ENCODE data around the gene C3orf38.
"Not testable (repeated sequence)": the region's sequence is repeated elsewhere in the genome, so short reads cannot be mapped to it uniquely, and the experiment has no call there.

C3orf38 gene

GRCh38 chr3:88149509-88150362 lies at the start of gene C3orf38:
TSS of gene C3orf38 (plus strand) at chr3:88149959. CDS start at chr3:88150053, 94 bp downstream.
- Histone ChIP-seq H3K4me1 (peaks cover 4% of the 10 kb centered on the region), H3K9me3 (no peaks in the 10 kb centered on the region), H3K4me3 (peak within 1 kb of the TSS; percentile 79), H3K27me3 (ENCODE audit: low read depth) (no peaks in the 10 kb centered on the region), H3K36me3 (replicated peaks) (peaks cover 11% of the 10 kb centered on the region)
- DNase-seq (ENCODE audit: low spot score in 2 of 2), result peak; percentile 87 to 91
- in situ Hi-C loops (cut with MboI; ENCODE audit: low sequenced_read_pairs), result no loop called here

- DNase-seq (ENCODE audit: low spot score in 2 of 2), result no peak
- Histone ChIP-seq H3K4me3 (no peak overlapping the region), H3K4me1 (no peaks in the 10 kb centered on the region), H3K36me3 (replicated peaks) (no peaks in the 10 kb centered on the region), H3K27me3 (ENCODE audit: low read depth) (no peaks in the 10 kb centered on the region), H3K9me3 (no peaks in the 10 kb centered on the region)
- in situ Hi-C loops (cut with MboI; ENCODE audit: low sequenced_read_pairs), result no loop called here
Measured at GRCh38 chr3:88101142-88101541, 48.6 kb upstream of the C3orf38 start.

GRCh38 chr3:88105325-88105724 lies 44.4 kb upstream of the C3orf38 start:
- DNase-seq (ENCODE audit: low spot score in 2 of 2), result no peak
- H3K4me1 ChIP-seq, result no peaks in the 10 kb centered on the region
- no peaks in the 10 kb centered on the region for H3K27me3 ChIP-seq (ENCODE audit: low read depth)
- in situ Hi-C loops (cut with MboI; ENCODE audit: low sequenced_read_pairs), result no loop called here
- no peak overlapping the region for H3K4me3 ChIP-seq
- H3K36me3 ChIP-seq (replicated peaks), result no peaks in the 10 kb centered on the region
- H3K9me3 ChIP-seq, result no peaks in the 10 kb centered on the region

DNA sequence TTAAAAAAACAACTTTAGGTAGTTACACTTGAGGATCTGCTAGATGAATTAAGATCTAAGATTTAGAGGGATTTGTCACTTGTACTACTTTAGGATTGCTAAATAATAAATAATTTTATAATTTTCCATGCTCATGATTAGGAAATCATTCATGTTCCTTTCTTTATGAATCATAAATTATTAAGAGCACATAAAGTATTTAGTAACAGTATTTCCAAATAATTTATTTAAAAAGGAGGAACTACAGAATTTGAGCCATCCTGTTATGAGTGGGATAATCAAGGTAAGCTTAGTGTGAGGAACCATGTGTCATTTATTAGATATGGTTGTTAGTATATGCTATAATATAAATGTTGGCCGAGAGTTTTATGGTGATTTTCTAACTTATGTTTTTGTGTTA lies 37.5 kb upstream of the C3orf38 start:
- H3K27me3 ChIP-seq (ENCODE audit: low read depth), result no peaks in the 10 kb centered on the region
- peaks cover 3% of the 10 kb centered on the region; the same call in 1 of the 2 replicates for H3K36me3 ChIP-seq (replicated peaks)
- no peak overlapping the region for H3K4me3 ChIP-seq
- no peaks in the 10 kb centered on the region for H3K4me1 ChIP-seq
- no peak for DNase-seq (ENCODE audit: low spot score in 2 of 2)
- in situ Hi-C loops (cut with MboI; ENCODE audit: low sequenced_read_pairs), result no loop called here
- H3K9me3 ChIP-seq, result no peaks in the 10 kb centered on the region

DNA sequence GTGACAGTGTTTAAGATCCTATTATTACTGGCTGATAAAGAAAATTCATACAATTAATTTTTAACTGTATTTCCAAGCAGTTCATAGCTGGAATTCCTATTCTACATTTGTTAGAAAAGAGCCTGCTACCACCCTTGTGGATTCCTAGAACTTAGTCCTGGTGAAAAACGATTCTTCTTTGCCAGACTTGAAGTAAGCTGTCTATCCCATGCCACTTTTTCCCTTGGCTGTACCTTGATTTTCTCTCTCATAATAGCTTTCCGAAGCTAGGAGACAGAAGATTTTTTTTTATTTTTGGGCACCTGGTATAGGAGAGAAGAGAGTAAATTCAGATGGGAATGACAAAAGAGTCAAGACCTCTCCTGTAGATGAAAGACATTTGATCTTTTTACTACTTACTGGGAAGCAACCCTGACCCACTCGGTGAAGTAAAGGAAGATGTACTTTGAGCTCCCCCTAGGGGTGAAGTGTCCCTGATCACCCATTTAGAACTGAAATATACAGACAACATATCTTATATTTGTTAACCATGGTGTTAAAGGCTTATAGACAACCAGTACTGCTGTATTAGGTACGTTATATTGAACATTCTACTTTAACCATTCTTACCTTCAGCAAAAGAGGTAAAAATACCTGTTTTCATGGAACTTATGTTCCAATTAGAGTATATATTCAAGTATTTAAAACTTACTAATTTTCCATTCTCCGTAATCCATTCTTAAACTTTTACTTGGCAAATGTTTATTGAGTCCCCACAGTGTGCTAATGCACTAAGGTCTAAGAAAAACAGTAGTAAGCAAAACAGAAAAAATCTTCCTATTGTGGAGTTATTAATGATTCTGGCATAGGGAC lies 36.2 kb upstream of the C3orf38 start:
- in situ Hi-C loops (cut with MboI; ENCODE audit: low sequenced_read_pairs), result no loop called here
- Histone ChIP-seq H3K4me3 (no peak overlapping the region), H3K4me1 (no peaks in the 10 kb centered on the region), H3K27me3 (ENCODE audit: low read depth) (no peaks in the 10 kb centered on the region), H3K36me3 (replicated peaks) (peaks cover 3% of the 10 kb centered on the region; the same call in 1 of the 2 replicates), H3K9me3 (no peaks in the 10 kb centered on the region)
- peak; percentile 55 to 75 for DNase-seq (ENCODE audit: low spot score in 2 of 2)

- H3K36me3 ChIP-seq (replicated peaks), result peaks cover 3% of the 10 kb centered on the region; the same call in 1 of the 2 replicates
- no peaks in the 10 kb centered on the region for H3K27me3 ChIP-seq (ENCODE audit: low read depth)
- in situ Hi-C loops (cut with MboI; ENCODE audit: low sequenced_read_pairs), result no loop called here
- no peaks in the 10 kb centered on the region for H3K4me1 ChIP-seq
- no peak for DNase-seq (ENCODE audit: low spot score in 2 of 2)
- H3K4me3 ChIP-seq, result no peak overlapping the region
- H3K9me3 ChIP-seq, result no peaks in the 10 kb centered on the region
Measured at GRCh38 chr3:88114878-88115549, 34.7 kb upstream of the C3orf38 start.

GRCh38 chr3:88117683-88118082 lies 32.1 kb upstream of the C3orf38 start:
- Histone ChIP-seq H3K4me3 (no peak overlapping the region), H3K36me3 (replicated peaks) (peaks cover 3% of the 10 kb centered on the region; the same call in 1 of the 2 replicates), H3K27me3 (ENCODE audit: low read depth) (no peaks in the 10 kb centered on the region), H3K4me1 (no peaks in the 10 kb centered on the region), H3K9me3 (no peaks in the 10 kb centered on the region)
- in situ Hi-C loops (cut with MboI; ENCODE audit: low sequenced_read_pairs), result no loop called here
- no peak for DNase-seq (ENCODE audit: low spot score in 2 of 2)

DNA sequence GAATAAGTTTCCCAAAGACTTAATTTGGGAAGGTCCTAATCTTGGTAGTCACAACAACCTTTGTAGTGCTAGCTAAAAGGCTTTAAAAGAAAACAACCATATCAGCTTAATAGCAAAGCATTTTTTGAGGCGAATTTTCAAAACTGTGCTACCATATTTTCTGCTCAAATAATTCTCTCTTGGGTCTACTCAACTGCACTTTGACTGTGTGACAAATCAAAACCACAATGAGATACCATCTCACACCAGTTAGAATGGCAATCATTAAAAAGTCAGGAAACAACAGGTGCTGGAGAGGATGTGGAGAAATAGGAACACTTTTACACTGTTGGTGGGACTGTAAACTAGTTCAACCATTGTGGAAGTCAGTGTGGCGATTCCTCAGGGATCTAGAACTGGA lies 31.2 kb upstream of the C3orf38 start:
- DNase-seq (ENCODE audit: low spot score in 2 of 2); H3K4me1 ChIP-seq; H3K36me3 ChIP-seq (replicated peaks); H3K27me3 ChIP-seq (ENCODE audit: low read depth); H3K9me3 ChIP-seq; in situ Hi-C loops (cut with MboI; ENCODE audit: low sequenced_read_pairs); H3K4me3 ChIP-seq: not testable (repeated sequence)

GRCh38 chr3:88123526-88123925 lies 26.2 kb upstream of the C3orf38 start:
- H3K9me3 ChIP-seq, result no peaks in the 10 kb centered on the region
- in situ Hi-C loops (cut with MboI; ENCODE audit: low sequenced_read_pairs), result no loop called here
- no peaks in the 10 kb centered on the region for H3K27me3 ChIP-seq (ENCODE audit: low read depth)
- H3K4me1 ChIP-seq, result no peaks in the 10 kb centered on the region
- no peak overlapping the region for H3K4me3 ChIP-seq
- H3K36me3 ChIP-seq (replicated peaks), result no peaks in the 10 kb centered on the region; the same call in 1 of the 2 replicates
- no peak for DNase-seq (ENCODE audit: low spot score in 2 of 2)

DNA sequence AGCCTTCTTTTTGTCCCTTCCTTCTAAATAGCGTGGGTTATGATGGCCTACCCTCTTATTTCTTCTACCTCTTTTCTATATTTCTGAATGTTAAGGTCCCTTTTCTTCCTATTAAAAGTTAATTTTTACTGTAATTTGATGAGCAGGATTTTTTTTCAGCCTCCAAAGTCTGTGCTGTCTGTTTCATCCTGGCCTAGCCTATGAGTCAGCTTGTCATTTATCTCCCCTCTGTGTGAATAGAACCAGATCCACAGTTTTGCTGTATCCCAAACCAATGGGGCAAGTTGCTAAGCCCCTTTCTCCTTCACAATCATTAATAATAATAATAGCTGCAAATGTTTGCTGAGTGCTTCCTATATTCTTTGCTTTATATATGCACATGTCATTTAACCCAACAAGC lies 18.1 kb upstream of the C3orf38 start:
- Histone ChIP-seq H3K27me3 (ENCODE audit: low read depth) (no peaks in the 10 kb centered on the region), H3K4me1 (no peaks in the 10 kb centered on the region), H3K4me3 (no peak overlapping the region), H3K9me3 (no peaks in the 10 kb centered on the region), H3K36me3 (replicated peaks) (peaks cover 21% of the 10 kb centered on the region)
- in situ Hi-C loops (cut with MboI; ENCODE audit: low sequenced_read_pairs), result no loop called here
- no peak for DNase-seq (ENCODE audit: low spot score in 2 of 2)

GRCh38 chr3:88132894-88133293 lies 16.9 kb upstream of the C3orf38 start:
- DNase-seq (ENCODE audit: low spot score in 2 of 2), result no peak
- Histone ChIP-seq H3K4me3 (no peak overlapping the region), H3K9me3 (no peaks in the 10 kb centered on the region), H3K27me3 (ENCODE audit: low read depth) (no peaks in the 10 kb centered on the region), H3K4me1 (no peaks in the 10 kb centered on the region), H3K36me3 (replicated peaks) (peaks cover 27% of the 10 kb centered on the region)
- in situ Hi-C loops (cut with MboI; ENCODE audit: low sequenced_read_pairs), result no loop called here

- H3K4me3 ChIP-seq, result no peak overlapping the region
- no peaks in the 10 kb centered on the region for H3K4me1 ChIP-seq
- H3K27me3 ChIP-seq (ENCODE audit: low read depth), result no peaks in the 10 kb centered on the region
- H3K9me3 ChIP-seq, result no peaks in the 10 kb centered on the region
- in situ Hi-C loops (cut with MboI; ENCODE audit: low sequenced_read_pairs), result no loop called here
- peaks cover 33% of the 10 kb centered on the region for H3K36me3 ChIP-seq (replicated peaks)
- no peak for DNase-seq (ENCODE audit: low spot score in 2 of 2)
Measured at GRCh38 chr3:88133711-88134263, 16.0 kb upstream of the C3orf38 start.

- H3K9me3 ChIP-seq, result no peaks in the 10 kb centered on the region
- no peaks in the 10 kb centered on the region for H3K27me3 ChIP-seq (ENCODE audit: low read depth)
- H3K4me3 ChIP-seq, result no peak overlapping the region
- H3K4me1 ChIP-seq, result peaks cover 12% of the 10 kb centered on the region
- in situ Hi-C loops (cut with MboI; ENCODE audit: low sequenced_read_pairs), result no loop called here
- DNase-seq (ENCODE audit: low spot score in 2 of 2), result no peak
- peaks cover 35% of the 10 kb centered on the region for H3K36me3 ChIP-seq (replicated peaks)
Measured at GRCh38 chr3:88137836-88138235, 11.9 kb upstream of the C3orf38 start.

All from HAP-1 (cell line).